HG03139 (cell line): ENCODE measurements around the gene PCDHGB3.
"Not testable (repeated sequence)": the region's sequence is repeated elsewhere in the genome, so short reads cannot be mapped to it uniquely, and the experiment has no call there.

Experiments
- ATAC-seq: cut with Tn5 transposase; IDR thresholded peaks from one replicate; pipeline ENCODE4 v1.9.1; 2021; ENCODE audit not compliant: unreplicated experiment

Gene PCDHGB3

DNA sequence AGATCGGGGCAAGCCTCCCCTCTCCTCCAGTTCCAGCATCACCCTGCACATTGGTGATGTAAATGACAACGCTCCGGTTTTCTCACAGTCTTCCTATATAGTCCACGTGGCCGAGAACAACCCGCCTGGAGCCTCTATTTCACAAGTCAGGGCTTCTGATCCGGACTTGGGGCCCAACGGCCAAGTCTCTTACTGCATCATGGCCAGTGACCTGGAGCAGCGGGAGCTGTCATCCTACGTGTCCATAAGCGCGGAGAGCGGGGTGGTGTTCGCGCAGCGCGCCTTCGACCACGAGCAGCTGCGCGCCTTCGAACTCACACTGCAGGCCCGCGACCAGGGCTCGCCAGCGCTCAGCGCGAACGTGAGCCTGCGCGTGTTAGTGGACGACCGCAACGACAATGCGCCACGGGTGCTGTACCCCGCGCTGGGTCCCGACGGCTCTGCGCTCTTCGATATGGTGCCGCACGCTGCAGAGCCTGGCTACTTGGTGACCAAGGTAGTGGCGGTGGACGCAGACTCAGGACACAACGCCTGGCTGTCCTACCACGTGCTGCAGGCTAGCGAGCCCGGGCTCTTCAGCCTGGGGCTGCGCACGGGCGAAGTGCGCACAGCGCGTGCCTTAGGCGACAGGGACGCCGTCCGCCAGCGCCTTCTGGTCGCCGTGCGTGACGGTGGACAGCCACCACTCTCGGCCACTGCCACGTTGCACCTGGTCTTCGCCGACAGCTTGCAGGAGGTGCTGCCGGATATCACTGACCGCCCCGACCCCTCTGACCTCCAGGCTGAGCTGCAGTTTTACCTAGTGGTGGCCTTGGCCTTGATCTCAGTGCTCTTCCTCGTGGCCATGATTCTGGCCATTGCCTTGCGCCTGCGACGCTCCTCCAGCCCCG is 19.4 kb downstream of the PCDHGB3 start:
- no peak for ATAC-seq

DNA sequence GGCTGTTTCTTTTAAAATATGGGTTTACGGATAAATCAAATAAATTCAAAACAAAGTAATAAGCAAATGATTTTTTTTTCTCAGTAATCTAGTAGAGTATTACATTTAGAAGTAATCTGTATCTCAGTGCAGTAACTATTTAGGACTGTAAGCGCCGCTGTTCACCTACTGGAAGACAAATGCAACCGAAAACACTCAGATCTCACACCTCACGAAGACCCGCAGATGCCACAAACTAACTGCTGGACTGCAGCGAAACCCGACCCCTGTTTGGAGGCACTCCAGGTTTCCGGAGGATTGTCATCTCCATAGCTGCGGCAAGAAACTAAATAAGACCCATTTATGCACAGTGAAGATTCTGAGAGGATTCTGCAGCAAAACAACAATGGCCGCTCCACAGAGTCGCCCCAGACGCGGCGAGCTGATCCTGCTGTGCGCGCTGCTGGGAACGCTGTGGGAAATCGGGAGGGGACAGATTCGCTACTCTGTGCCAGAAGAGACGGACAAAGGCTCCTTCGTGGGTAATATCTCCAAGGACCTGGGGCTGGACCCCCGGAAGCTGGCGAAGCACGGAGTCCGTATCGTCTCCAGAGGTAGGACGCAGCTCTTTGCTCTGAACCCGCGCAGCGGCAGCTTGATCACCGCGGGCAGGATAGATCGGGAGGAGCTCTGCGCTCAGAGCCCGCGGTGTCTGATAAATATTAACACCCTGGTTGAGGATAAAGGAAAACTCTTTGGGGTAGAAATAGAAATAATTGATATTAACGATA is 22.6 kb downstream of the PCDHGB3 start, which contains the start of gene PCDHGA8:
TSS of gene PCDHGA8 (plus strand) at position 205 of the 770 bp plus-strand sequence. CDS start at position 386, 181 bp downstream.
- ATAC-seq, result no peak

DNA sequence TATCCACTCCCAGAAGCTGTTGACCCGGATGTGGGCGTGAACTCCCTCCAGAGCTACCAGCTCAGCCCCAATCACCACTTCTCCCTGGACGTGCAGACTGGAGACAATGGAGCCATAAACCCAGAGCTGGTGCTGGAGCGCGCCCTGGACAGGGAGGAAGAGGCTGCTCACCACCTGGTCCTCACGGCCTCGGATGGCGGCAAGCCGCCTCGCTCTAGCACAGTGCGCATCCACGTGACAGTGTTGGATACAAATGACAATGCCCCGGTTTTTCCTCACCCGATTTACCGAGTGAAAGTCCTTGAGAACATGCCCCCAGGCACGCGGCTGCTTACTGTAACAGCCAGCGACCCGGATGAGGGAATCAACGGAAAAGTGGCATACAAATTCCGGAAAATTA is 23.2 kb downstream of the PCDHGB3 start:
- ATAC-seq, result no peak

DNA sequence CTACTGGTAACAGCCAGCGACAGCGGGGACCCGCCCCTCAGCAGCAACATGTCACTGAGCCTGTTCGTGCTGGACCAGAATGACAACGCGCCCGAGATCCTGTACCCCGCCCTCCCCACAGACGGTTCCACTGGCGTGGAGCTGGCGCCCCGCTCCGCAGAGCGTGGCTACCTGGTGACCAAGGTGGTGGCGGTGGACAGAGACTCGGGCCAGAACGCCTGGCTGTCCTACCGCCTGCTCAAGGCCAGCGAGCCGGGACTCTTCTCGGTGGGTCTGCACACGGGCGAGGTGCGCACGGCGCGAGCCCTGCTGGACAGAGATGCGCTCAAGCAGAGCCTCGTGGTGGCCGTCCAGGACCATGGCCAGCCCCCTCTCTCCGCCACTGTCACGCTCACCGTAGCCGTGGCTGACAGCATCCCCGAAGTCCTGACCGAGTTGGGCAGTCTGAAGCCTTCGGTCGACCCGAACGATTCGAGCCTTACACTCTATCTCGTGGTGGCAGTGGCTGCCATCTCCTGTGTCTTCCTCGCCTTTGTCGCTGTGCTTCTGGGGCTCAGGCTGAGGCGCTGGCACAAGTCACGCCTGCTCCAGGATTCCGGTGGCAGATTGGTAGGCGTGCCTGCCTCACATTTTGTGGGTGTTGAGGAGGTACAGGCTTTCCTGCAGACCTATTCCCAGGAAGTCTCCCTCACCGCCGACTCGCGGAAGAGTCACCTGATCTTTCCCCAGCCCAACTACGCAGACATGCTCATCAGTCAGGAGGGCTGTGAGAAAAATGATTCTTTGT is 24.6 kb downstream of the PCDHGB3 start:
- not testable (repeated sequence) for ATAC-seq

DNA sequence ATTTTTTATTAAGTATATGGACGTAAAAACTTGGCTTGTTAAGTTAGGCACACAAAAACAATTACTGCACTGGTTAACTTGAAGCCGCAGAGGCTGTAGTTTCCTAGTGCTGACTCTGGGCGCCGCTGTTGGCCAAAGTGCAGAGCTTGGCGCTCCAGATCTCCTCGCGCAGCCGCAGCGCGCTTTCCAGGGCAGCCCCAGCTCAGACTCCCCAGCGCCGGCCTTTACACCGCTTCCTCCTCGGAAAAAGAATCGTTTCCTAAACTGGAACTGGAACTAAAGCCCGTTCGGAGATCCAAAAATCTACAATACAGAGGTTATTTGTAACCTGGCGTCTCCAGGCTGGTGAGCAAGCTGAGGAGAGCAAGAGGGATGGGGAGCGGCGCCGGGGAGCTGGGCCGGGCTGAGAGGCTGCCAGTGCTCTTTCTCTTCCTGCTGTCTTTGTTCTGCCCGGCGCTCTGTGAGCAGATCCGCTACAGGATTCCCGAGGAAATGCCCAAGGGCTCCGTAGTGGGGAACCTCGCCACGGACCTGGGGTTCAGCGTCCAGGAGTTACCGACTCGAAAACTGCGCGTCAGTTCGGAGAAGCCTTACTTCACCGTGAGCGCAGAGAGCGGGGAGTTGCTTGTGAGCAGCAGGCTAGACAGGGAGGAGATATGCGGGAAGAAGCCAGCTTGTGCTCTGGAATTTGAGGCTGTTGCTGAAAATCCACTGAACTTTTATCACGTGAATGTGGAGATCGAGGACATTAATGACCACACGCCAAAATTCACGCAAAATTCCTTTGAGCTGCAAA is 27.9 kb downstream of the PCDHGB3 start, which contains the start of gene PCDHGB5:
TSS of gene PCDHGB5 (plus strand) at position 192 of the 796 bp plus-strand sequence. CDS start at position 373, 181 bp downstream.
- not testable (repeated sequence) for ATAC-seq

DNA sequence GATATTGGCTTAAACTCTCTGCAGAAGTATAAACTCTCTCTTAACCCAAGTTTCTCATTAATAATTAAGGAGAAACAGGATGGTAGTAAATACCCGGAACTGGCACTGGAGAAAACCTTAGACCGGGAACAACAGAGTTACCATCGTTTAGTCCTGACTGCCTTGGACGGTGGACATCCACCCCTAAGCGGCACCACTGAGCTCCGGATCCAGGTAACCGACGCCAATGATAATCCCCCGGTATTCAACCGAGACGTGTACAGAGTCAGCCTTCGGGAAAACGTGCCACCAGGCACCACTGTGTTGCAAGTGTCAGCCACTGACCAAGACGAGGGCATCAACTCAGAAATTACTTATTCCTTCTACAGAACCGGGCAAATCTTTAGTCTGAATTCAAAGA is 28.6 kb downstream of the PCDHGB3 start:
- no peak for ATAC-seq

DNA sequence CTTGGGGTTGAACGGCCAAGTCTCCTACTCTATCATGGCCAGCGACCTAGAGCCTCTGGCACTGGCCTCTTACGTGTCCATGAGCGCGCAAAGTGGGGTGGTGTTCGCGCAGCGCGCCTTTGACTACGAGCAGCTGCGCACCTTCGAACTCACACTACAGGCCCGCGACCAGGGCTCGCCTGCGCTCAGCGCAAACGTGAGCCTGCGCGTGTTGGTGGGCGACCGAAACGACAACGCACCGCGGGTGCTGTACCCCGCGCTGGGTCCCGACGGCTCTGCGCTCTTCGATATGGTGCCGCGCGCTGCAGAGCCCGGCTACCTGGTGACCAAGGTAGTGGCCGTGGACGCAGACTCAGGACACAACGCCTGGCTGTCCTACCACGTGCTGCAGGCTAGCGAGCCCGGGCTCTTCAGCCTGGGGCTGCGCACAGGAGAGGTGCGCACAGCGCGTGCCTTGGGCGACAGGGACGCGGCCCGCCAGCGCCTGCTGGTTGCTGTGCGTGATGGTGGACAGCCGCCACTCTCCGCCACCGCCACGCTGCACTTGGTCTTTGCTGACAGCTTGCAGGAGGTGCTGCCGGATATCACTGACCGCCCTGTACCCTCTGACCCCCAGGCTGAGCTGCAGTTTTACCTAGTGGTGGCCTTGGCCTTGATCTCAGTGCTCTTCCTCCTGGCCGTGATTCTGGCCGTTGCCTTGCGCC is 29.7 kb downstream of the PCDHGB3 start:
- no peak for ATAC-seq

DNA sequence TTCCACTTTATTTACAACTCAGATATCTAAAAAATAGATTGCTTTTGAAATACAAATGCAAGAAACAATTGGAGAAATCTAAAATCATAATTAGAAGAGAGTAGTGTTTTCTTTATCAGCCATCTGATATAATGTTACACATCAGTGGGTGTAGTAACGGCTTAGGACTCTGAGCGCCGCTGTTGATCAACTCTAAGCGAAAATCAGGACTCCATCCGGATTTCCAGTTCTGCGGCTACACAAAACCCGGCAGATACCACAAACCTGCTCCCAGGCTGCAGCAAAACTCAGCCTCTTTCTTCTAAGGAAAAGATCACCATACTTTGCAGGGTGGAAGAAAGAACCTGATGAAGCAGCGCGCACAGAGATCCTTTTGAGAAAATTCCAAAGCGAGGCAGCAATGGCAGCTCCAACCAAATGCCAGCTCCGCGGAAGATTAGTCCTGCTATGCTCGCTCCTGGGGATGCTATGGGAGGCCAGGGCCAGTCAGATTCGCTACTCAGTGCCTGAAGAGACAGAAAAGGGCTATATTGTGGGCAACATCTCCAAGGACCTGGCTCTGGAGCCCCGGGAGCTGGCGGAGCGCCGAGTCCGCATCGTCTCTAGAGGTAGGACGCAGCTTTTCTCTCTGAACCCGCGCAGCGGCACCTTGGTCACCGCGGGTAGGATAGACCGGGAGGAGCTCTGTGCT is 32.7 kb downstream of the PCDHGB3 start, which contains the start of gene PCDHGA9:
TSS of gene PCDHGA9 (plus strand) at position 226 of the 691 bp plus-strand sequence. CDS start at position 401, 175 bp downstream.
- no peak for ATAC-seq

DNA sequence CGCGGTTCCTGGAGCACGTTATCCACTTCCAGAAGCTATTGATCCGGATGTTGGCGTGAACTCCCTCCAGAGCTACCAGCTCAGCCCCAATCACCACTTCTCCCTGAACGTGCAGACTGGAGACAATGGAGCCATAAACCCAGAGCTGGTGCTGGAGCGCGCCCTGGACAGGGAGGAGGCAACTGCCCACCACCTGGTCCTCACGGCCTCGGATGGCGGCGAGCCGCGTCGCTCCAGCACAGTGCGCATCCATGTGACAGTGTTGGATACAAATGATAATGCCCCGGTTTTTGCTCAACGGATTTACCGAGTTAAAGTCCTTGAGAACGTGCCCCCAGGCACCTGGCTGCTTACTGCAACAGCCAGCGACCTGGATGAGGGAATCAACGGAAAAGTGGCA is 33.3 kb downstream of the PCDHGB3 start:
- no peak for ATAC-seq

DNA sequence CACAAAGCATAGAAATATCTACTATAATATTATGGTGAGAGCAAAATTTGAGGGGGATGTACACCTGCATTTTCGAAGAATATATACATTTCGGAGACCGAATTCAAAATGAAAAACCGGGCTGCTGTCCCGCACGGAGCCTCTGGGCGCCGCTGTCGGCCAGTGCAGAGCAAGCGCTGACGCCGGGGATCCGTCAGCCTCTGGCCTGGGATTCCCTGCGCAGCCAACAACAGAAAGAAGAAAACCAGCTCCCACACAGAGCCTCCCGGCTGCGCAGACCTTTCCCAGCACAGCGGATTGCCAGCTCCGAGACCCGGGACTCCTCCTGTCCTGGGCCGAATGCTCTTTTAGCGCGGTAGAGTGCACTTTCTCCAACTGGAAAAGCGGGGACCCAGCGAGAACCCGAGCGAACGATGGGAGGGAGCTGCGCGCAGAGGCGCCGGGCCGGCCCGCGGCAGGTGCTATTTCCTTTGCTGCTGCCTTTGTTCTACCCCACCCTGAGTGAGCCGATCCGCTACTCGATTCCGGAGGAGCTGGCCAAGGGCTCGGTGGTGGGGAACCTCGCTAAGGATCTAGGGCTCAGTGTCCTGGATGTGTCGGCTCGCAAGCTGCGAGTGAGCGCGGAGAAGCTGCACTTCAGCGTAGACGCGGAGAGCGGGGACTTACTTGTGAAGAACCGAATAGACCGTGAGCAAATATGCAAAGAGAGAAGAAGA is 37.9 kb downstream of the PCDHGB3 start, which contains the start of gene PCDHGB6:
TSS of gene PCDHGB6 (plus strand) at position 232 of the 716 bp plus-strand sequence. CDS start at position 414, 182 bp downstream.
- not testable (repeated sequence) for ATAC-seq

DNA sequence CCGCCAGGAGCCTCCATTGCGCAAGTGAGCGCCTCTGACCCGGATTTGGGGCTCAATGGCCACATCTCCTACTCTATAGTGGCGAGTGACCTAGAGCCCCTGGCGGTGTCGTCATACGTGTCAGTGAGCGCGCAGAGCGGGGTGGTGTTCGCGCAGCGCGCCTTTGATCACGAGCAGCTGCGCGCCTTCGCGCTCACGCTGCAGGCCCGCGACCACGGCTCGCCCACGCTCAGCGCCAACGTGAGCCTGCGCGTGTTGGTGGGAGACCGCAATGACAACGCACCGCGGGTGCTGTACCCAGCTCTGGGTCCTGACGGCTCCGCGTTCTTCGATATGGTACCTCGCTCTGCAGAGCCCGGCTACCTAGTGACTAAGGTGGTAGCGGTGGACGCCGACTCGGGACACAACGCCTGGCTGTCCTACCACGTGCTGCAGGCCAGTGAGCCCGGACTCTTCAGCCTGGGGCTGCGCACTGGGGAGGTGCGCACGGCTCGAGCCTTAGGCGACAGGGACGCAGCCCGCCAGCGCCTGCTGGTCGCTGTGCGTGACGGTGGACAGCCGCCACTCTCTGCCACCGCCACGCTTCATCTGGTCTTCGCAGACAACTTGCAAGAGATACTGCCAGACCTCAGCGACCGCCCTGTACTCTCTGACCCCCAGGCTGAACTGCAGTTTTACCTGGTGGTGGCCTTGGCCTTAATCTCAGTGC is 39.7 kb downstream of the PCDHGB3 start:
- ATAC-seq, result no peak

DNA sequence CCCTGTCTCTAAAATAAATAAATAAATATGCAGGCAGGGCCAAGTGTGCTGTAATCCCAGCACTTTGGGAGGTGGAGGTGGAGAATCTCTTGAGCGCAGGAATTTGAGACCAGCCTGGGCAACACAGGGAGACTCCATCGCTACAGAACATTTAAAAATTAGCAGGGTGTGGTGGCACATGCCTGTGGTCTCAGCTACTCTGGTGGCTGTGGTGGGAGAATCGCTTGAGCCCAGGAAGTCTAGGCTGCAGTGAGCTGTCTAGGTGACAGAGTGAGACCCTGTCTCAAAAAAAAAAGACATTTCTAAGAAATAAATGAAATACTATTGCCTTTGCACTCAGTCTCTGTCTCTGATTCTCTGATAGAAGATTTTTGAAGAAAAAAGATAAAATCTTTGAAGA is 41.5 kb downstream of the PCDHGB3 start:
- no peak for ATAC-seq

DNA sequence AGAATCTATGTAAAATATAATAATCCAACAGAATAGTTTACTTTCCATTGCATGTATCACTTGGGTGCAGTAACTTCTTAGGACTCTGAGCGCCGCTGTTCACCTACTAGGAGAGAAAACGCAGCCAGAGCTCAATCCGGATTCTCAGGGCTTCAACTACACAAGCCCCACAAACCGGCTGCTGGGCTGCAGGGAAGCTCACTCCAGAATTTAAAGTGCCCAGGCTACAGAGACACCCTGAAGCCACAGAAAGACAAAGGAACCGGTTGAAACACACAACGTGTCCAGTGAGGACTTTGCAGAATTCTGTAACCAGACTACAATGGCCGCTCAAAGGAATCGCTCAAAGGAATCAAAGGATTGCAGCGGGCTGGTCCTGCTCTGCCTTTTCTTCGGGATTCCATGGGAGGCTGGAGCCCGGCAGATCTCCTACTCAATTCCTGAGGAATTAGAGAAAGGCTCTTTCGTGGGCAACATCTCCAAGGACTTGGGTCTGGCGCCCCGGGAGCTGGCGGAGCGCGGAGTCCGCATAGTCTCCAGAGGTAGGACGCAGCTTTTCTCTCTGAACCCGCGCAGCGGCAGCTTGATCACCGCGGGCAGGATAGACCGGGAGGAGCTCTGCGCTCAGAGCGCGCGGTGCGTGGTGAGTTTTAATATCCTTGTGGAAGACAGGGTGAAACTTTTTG is 43.0 kb downstream of the PCDHGB3 start, which contains the start of gene PCDHGA10:
TSS of gene PCDHGA10 (plus strand) at position 134 of the 686 bp plus-strand sequence. CDS start at position 323, 189 bp downstream.
- ATAC-seq, result peak; percentile 81

DNA sequence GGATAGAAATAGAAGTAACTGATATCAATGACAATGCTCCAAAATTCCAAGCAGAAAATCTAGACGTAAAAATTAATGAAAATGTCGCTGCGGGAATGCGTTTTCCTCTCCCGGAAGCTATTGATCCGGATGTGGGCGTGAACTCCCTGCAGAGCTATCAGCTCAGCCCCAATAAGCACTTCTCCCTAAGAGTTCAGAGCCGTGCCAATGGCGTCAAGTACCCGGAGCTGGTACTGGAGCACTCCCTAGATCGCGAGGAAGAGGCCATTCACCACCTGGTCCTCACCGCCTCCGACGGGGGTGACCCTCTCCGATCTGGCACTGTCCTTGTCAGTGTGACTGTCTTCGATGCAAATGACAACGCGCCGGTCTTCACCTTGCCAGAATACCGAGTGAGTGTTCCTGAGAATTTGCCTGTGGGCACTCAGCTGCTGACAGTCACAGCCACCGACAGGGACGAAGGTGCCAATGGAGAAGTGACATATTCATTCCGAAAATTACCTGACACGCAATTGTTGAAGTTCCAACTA is 43.6 kb downstream of the PCDHGB3 start:
- no peak for ATAC-seq

DNA sequence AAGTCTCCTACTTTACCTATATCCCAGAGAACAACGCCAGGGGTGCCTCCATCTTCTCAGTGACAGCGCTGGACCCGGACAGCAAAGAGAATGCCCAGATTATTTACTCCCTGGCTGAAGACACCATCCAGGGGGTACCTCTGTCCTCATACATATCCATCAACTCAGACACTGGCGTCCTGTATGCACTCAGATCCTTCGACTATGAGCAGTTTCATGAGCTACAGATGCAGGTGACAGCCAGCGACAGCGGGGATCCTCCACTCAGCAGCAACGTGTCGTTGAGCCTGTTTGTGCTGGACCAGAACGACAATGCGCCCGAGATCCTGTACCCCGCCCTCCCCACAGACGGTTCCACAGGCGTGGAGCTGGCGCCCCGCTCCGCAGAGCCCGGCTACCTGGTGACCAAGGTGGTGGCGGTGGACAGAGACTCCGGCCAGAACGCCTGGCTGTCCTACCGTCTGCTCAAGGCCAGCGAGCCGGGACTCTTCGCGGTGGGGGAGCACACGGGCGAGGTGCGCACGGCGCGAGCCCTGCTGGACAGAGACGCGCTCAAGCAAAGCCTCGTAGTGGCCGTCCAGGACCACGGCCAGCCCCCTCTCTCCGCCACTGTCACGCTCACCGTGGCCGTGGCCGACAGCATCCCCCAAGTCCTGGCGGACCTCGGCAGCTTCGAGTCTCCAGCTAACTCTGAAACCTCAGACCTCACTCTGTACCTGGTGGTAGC is 44.7 kb downstream of the PCDHGB3 start:
- ATAC-seq, result not testable (repeated sequence)

DNA sequence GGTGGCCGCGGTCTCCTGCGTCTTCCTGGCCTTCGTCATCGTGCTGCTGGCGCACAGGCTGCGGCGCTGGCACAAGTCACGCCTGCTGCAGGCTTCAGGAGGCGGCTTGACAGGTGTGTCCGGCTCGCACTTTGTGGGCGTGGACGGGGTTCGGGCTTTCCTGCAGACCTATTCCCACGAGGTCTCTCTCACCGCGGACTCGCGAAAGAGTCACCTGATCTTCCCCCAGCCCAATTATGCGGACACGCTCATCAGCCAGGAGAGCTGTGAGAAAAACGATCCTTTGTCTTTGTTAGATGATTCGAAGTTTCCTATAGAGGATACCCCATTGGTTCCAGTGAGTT is 45.2 kb downstream of the PCDHGB3 start:
- ATAC-seq, result not testable (repeated sequence)
